ENCODE results near the gene ALDH1A2.

The ALDH1A2 gene

DNA sequence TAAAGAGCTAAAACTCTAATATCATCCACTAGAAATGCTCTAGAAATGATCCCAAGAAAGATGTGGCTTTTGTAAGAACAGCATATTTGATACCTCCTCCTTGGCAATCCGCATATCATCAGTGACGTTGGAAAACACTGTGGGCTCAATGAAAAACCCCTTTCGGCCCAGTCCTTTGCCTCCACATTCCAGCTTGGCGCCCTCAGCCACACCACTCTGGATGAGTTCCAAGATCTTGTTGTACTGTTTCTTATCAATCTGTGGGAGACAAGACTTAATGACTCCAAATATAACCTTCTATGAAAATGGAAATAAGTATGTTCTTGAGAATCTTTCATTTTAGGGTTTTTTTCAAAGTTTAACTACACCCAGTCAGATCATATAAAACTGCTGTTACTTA, 103.6 kb downstream of the ALDH1A2 start:
- Histone ChIP-seq H2AFZ (ENCODE audit: low read length, unreplicated experiment) (no peak overlapping the region), H3K4me1 (ENCODE audit: control insufficient read depth, insufficient read depth, low read length, unreplicated experiment) (no peaks in the 10 kb centered on the region), H3K79me2 (ENCODE audit: control insufficient read depth, insufficient read depth, low read length, unreplicated experiment) (no peaks in the 10 kb centered on the region), H3K27me3 (ENCODE audit: insufficient read depth, low read length) (peaks cover 9% of the 10 kb centered on the region; the same call in 1 of the 2 replicates), H3K4me3 (ENCODE audit: low read depth, low read length) (no peak overlapping the region), H3K36me3 (ENCODE audit: insufficient read depth, low read length) (no peaks in the 10 kb centered on the region), H3K27ac (ENCODE audit: low read depth, low read length) (no peak overlapping the region)

DNA sequence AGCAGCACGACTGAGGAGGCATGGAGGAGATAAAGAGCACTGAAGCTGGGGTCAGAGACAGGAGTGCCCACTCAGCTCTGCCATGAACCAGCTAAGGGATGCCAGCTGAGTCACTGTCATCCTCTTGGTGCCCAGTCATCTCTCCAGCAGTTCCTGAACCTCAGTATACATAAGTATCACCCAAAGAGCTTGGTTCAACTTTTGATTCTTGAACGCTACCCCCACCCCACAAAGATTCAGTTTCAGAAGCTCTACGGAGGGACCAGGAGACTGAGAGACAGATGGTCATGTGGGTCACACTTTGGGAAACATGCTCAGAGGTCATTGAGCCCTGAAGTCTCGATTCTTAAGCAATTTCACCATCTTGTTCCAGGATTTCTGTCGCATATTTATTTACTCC, 108.4 kb downstream of the ALDH1A2 start:
- no peak overlapping the region for H3K4me3 ChIP-seq (ENCODE audit: low read depth, low read length)
- no peaks in the 10 kb centered on the region for H3K79me2 ChIP-seq (ENCODE audit: control insufficient read depth, insufficient read depth, low read length, unreplicated experiment)
- H3K36me3 ChIP-seq (ENCODE audit: insufficient read depth, low read length), result no peaks in the 10 kb centered on the region
- no peaks in the 10 kb centered on the region for H3K4me1 ChIP-seq (ENCODE audit: control insufficient read depth, insufficient read depth, low read length, unreplicated experiment)
- no peak overlapping the region for H2AFZ ChIP-seq (ENCODE audit: low read length, unreplicated experiment)
- H3K27me3 ChIP-seq (ENCODE audit: insufficient read depth, low read length), result no peaks in the 10 kb centered on the region
- H3K27ac ChIP-seq (ENCODE audit: low read depth, low read length), result no peak overlapping the region

- H3K27me3 ChIP-seq (ENCODE audit: insufficient read depth, low read length), result no peaks in the 10 kb centered on the region
- H3K27ac ChIP-seq (ENCODE audit: low read depth, low read length), result no peak overlapping the region
- no peak overlapping the region for H3K4me3 ChIP-seq (ENCODE audit: low read depth, low read length)
- H3K79me2 ChIP-seq (ENCODE audit: control insufficient read depth, insufficient read depth, low read length, unreplicated experiment), result no peaks in the 10 kb centered on the region
- no peaks in the 10 kb centered on the region for H3K4me1 ChIP-seq (ENCODE audit: control insufficient read depth, insufficient read depth, low read length, unreplicated experiment)
- no peak overlapping the region for H2AFZ ChIP-seq (ENCODE audit: low read length, unreplicated experiment)
- H3K36me3 ChIP-seq (ENCODE audit: insufficient read depth, low read length), result no peaks in the 10 kb centered on the region
Measured at GRCh38 chr15:57953874-57954273, 111.6 kb downstream of the ALDH1A2 start.

- Histone ChIP-seq H3K36me3 (ENCODE audit: insufficient read depth, low read length) (no peaks in the 10 kb centered on the region), H3K4me1 (ENCODE audit: control insufficient read depth, insufficient read depth, low read length, unreplicated experiment) (no peaks in the 10 kb centered on the region), H3K4me3 (ENCODE audit: low read depth, low read length) (no peak overlapping the region), H2AFZ (ENCODE audit: low read length, unreplicated experiment) (no peak overlapping the region), H3K27me3 (ENCODE audit: insufficient read depth, low read length) (no peaks in the 10 kb centered on the region), H3K27ac (ENCODE audit: low read depth, low read length) (no peak overlapping the region), H3K79me2 (ENCODE audit: control insufficient read depth, insufficient read depth, low read length, unreplicated experiment) (no peaks in the 10 kb centered on the region)
Measured at GRCh38 chr15:57951328-57951932, 114.1 kb downstream of the ALDH1A2 start.

GRCh38 chr15:57950381-57950946, 115.0 kb downstream of the ALDH1A2 start:
- Histone ChIP-seq H2AFZ (ENCODE audit: low read length, unreplicated experiment) (no peak overlapping the region), H3K36me3 (ENCODE audit: insufficient read depth, low read length) (no peaks in the 10 kb centered on the region), H3K79me2 (ENCODE audit: control insufficient read depth, insufficient read depth, low read length, unreplicated experiment) (no peaks in the 10 kb centered on the region)

DNA sequence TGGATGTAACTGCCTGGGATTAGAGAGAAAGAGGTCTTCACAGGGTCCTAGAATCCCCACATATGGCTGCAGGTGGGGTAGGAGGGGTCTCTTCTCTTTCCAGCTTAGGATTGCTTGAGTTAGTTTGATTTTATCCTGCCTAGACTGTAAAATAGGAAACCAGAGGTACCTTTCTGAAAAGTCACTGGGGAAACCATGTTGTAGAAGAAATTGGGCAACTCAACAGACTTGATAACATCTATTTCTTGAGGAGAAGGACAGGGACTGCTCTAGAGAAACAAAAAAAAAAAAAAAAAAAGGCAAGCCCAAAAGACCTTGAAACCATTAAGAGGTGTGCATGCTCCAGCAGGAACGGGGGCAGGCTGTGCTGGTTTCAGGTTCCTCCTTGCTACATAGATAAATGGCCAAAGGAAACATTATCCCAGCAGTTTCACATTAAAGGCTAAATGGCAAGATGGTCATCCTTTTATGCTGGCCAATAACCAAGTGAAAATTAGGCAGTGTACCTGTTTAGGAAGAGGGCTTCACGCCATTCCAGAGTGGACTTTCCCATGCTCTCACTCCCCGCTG, 116.1 kb downstream of the ALDH1A2 start:
- Histone ChIP-seq H2AFZ (ENCODE audit: low read length, unreplicated experiment) (no peak overlapping the region), H3K27ac (ENCODE audit: low read depth, low read length) (no peak overlapping the region), H3K79me2 (ENCODE audit: control insufficient read depth, insufficient read depth, low read length, unreplicated experiment) (no peaks in the 10 kb centered on the region), H3K27me3 (ENCODE audit: insufficient read depth, low read length) (no peaks in the 10 kb centered on the region), H3K36me3 (ENCODE audit: insufficient read depth, low read length) (no peaks in the 10 kb centered on the region), H3K4me3 (ENCODE audit: low read depth, low read length) (no peak overlapping the region), H3K4me1 (ENCODE audit: control insufficient read depth, insufficient read depth, low read length, unreplicated experiment) (no peaks in the 10 kb centered on the region)

More at GRCh38 chr15:57950381-57950946, 115.0 kb downstream of the ALDH1A2 start:
- H3K27me3 ChIP-seq (ENCODE audit: insufficient read depth, low read length), result no peaks in the 10 kb centered on the region
- no peak overlapping the region for H3K4me3 ChIP-seq (ENCODE audit: low read depth, low read length)
- no peaks in the 10 kb centered on the region for H3K4me1 ChIP-seq (ENCODE audit: control insufficient read depth, insufficient read depth, low read length, unreplicated experiment)
- no peak overlapping the region for H3K27ac ChIP-seq (ENCODE audit: low read depth, low read length)

DNA sequence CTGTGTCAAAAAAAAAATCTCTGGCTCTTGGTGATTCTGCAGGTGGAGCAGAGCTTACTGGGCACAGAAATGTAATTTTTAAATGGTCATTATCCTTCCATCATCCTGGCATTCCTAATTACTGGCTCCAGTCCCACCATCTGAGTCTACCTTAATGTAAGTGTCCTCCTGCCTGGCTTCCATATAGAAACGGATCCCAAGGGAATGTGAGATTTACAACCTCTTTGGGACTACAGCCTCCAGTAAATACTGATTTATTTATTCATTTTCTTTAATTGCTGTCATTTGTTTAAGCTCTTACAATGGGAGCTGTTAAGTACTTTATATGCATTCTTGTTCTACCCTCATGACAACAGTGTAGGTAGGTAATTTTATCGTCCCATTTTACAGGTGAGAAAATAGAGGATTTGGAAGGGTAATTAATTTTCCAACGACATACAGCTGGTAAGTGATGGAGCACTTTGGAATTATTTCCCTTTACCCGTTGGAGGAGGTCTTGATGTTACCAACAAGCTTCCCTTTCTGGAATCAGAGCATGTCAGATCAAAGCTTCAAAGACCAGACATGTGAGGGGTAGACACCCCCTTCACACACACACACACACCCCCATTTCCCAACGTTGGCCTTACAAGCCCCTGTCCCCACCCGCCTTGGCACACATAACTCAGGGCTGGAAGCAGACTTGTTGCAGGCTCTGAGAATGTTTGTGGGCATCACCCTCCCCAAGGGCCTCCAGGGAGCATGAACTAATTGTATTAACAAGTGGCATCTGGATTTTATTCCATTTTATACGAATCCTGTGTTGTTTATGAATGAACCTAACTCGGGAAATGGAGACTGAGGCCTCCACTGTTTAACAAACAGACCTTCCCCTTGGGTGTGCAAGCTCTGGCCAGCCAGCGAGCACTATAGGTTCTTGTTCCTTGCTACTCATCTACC, 116.9 kb downstream of the ALDH1A2 start:
- no peak overlapping the region for H3K27ac ChIP-seq (ENCODE audit: low read depth, low read length)
- H3K79me2 ChIP-seq (ENCODE audit: control insufficient read depth, insufficient read depth, low read length, unreplicated experiment), result no peaks in the 10 kb centered on the region

GRCh38 chr15:57947781-57948180, 117.7 kb downstream of the ALDH1A2 start:
- peaks cover 4% of the 10 kb centered on the region; the same call in 1 of the 2 replicates for H3K27me3 ChIP-seq (ENCODE audit: insufficient read depth, low read length)
- no peak overlapping the region for H3K4me3 ChIP-seq (ENCODE audit: low read depth, low read length)
- no peak overlapping the region for H2AFZ ChIP-seq (ENCODE audit: low read length, unreplicated experiment)
- H3K36me3 ChIP-seq (ENCODE audit: insufficient read depth, low read length), result no peaks in the 10 kb centered on the region
- H3K79me2 ChIP-seq (ENCODE audit: control insufficient read depth, insufficient read depth, low read length, unreplicated experiment), result no peaks in the 10 kb centered on the region
- no peak overlapping the region for H3K27ac ChIP-seq (ENCODE audit: low read depth, low read length)
- no peaks in the 10 kb centered on the region for H3K4me1 ChIP-seq (ENCODE audit: control insufficient read depth, insufficient read depth, low read length, unreplicated experiment)

More for the DNA sequence above, 116.9 kb downstream of the ALDH1A2 start:
- H3K4me1 ChIP-seq (ENCODE audit: control insufficient read depth, insufficient read depth, low read length, unreplicated experiment), result no peaks in the 10 kb centered on the region
- H2AFZ ChIP-seq (ENCODE audit: low read length, unreplicated experiment), result no peak overlapping the region
- no peak overlapping the region for H3K4me3 ChIP-seq (ENCODE audit: low read depth, low read length)
- H3K27me3 ChIP-seq (ENCODE audit: insufficient read depth, low read length), result no peaks in the 10 kb centered on the region
- no peaks in the 10 kb centered on the region for H3K36me3 ChIP-seq (ENCODE audit: insufficient read depth, low read length)

GRCh38 chr15:57947282-57947681, 118.2 kb downstream of the ALDH1A2 start:
- Histone ChIP-seq H2AFZ (ENCODE audit: low read length, unreplicated experiment) (no peak overlapping the region), H3K27ac (ENCODE audit: low read depth, low read length) (no peak overlapping the region), H3K4me3 (ENCODE audit: low read depth, low read length) (no peak overlapping the region), H3K36me3 (ENCODE audit: insufficient read depth, low read length) (no peaks in the 10 kb centered on the region), H3K4me1 (ENCODE audit: control insufficient read depth, insufficient read depth, low read length, unreplicated experiment) (no peaks in the 10 kb centered on the region), H3K27me3 (ENCODE audit: insufficient read depth, low read length) (peaks cover 4% of the 10 kb centered on the region; the same call in 1 of the 2 replicates), H3K79me2 (ENCODE audit: control insufficient read depth, insufficient read depth, low read length, unreplicated experiment) (no peaks in the 10 kb centered on the region)

- peaks cover 11% of the 10 kb centered on the region; the same call in 1 of the 2 replicates for H3K27me3 ChIP-seq (ENCODE audit: insufficient read depth, low read length)
- no peaks in the 10 kb centered on the region for H3K79me2 ChIP-seq (ENCODE audit: control insufficient read depth, insufficient read depth, low read length, unreplicated experiment)
- H3K36me3 ChIP-seq (ENCODE audit: insufficient read depth, low read length), result no peaks in the 10 kb centered on the region
- no peak overlapping the region for H3K27ac ChIP-seq (ENCODE audit: low read depth, low read length)
- H3K4me1 ChIP-seq (ENCODE audit: control insufficient read depth, insufficient read depth, low read length, unreplicated experiment), result no peaks in the 10 kb centered on the region
- no peak overlapping the region for H3K4me3 ChIP-seq (ENCODE audit: low read depth, low read length)
- H2AFZ ChIP-seq (ENCODE audit: low read length, unreplicated experiment), result no peak overlapping the region
Measured at GRCh38 chr15:57946491-57947048, 118.9 kb downstream of the ALDH1A2 start.
